ENCODE results near the gene CEP63.
A peak's percentile ranks its signal among the peaks of the same experiment; 100 is the strongest.

Gene CEP63

DNA sequence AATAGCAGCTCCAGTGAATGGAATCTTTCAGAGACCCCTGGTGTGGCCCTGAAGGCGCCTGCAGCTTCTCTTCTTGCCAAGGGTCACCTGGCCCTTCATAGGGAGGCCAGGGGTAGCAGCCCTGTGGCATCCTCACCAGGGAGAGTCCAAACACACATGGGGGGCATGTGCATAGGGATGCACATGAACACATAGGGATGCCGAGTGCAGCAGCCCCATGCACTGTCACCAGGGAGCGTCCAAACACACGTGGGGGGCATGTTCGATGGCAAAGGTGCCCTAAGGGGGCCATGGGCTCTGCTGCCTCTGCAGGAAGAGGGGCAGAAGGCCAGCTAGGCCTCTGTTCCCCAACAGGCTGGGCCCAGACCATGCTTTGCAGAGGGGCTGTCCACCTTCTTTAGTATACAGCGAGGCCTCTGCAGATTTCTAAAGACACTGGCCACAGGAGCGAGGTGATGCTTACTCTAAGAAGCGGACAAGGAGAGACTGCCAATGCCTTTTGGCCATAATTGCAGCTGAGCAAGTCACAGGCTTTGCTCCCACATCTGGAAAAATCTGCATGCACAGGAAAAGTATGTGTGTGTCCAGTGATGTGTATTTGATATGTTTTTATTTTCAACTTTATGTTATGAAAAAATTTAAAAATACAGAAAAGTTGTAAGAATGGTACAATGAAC lies 21.0 kb upstream of the CEP63 start:
- no peak overlapping the region for H3K4me3 ChIP-seq (ENCODE audit: severe bottlenecking)
- H3K27ac ChIP-seq (ENCODE audit: poor library complexity, severe bottlenecking), result no peak overlapping the region

DNA sequence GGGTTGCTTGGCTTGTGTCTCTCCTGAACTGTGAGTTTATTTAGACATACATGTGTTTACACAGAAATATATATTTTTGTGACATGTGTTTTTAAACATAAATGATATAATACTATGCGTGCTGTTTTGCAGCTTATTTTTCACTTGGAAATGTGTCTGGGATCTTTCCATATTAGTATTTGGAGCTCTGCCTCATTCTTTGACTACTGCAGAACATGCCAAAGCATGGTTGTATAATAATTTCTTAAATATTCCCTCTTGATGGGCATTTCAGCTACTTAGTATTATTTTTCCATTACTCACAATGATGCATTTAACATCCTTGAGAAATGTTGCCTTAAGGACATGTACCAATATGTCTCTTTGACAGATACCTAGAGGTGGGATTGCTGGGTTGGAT lies 19.5 kb upstream of the CEP63 start:
- no peak for ATAC-seq (ENCODE audit: low read depth)
- H3K9me3 ChIP-seq (ENCODE audit: severe bottlenecking), result no peaks in the 10 kb centered on the region
- no peak overlapping the region for H3K4me3 ChIP-seq (ENCODE audit: severe bottlenecking)
- H3K4me1 ChIP-seq (ENCODE audit: insufficient read depth, poor library complexity, severe bottlenecking), result peaks cover 6% of the 10 kb centered on the region
- no peak for DNase-seq (ENCODE audit: low spot score)
- TF ChIP-seq, protein P1, sequence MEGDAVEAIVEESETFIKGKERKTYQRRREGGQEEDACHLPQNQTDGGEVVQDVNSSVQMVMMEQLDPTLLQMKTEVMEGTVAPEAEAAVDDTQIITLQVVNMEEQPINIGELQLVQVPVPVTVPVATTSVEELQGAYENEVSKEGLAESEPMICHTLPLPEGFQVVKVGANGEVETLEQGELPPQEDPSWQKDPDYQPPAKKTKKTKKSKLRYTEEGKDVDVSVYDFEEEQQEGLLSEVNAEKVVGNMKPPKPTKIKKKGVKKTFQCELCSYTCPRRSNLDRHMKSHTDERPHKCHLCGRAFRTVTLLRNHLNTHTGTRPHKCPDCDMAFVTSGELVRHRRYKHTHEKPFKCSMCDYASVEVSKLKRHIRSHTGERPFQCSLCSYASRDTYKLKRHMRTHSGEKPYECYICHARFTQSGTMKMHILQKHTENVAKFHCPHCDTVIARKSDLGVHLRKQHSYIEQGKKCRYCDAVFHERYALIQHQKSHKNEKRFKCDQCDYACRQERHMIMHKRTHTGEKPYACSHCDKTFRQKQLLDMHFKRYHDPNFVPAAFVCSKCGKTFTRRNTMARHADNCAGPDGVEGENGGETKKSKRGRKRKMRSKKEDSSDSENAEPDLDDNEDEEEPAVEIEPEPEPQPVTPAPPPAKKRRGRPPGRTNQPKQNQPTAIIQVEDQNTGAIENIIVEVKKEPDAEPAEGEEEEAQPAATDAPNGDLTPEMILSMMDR (IDR thresholded peaks at IDR 0.05; ENCODE audit: poor library complexity, severe bottlenecking), result no peak
- H3K27me3 ChIP-seq (ENCODE audit: insufficient read depth, poor library complexity, severe bottlenecking), result no peaks in the 10 kb centered on the region
- no peaks in the 10 kb centered on the region for H3K36me3 ChIP-seq (ENCODE audit: low read depth)
- H3K27ac ChIP-seq (ENCODE audit: poor library complexity, severe bottlenecking), result no peak overlapping the region

More for the DNA sequence above, 21.0 kb upstream of the CEP63 start:
- H3K9me3 ChIP-seq (ENCODE audit: severe bottlenecking), result no peaks in the 10 kb centered on the region
- no peaks in the 10 kb centered on the region for H3K36me3 ChIP-seq (ENCODE audit: low read depth)
- no peaks in the 10 kb centered on the region for H3K27me3 ChIP-seq (ENCODE audit: insufficient read depth, poor library complexity, severe bottlenecking)
- TF ChIP-seq, protein P1 (IDR thresholded peaks at IDR 0.05; ENCODE audit: poor library complexity, severe bottlenecking), result no peak
- DNase-seq (ENCODE audit: low spot score) (no peak), ATAC-seq (ENCODE audit: low read depth) (no peak)
- H3K4me1 ChIP-seq (ENCODE audit: insufficient read depth, poor library complexity, severe bottlenecking), result peaks cover 10% of the 10 kb centered on the region

DNA sequence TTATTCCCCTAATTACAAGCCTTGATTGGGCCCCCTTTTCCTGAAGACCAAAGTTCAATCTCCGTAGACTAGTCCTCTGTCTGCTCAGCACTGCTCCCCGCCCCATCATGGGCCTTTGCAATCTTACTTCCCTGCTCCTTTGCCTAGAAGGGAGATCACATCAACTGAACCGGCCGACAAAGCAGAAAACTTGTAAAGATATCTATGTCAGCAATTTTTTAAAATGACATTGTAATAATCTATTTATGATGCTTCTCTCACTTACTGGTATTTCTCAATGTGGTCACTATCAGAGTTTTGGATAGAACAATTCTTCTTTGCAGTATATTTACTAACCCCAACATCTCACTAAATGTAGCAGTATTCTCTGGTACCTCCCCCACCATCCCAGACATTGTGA lies 17.3 kb upstream of the CEP63 start:
- Histone ChIP-seq H3K4me3 (ENCODE audit: severe bottlenecking) (no peak overlapping the region), H3K36me3 (ENCODE audit: low read depth) (no peaks in the 10 kb centered on the region), H3K27ac (ENCODE audit: poor library complexity, severe bottlenecking) (no peak overlapping the region), H3K4me1 (ENCODE audit: insufficient read depth, poor library complexity, severe bottlenecking) (peaks cover 12% of the 10 kb centered on the region), H3K27me3 (ENCODE audit: insufficient read depth, poor library complexity, severe bottlenecking) (no peaks in the 10 kb centered on the region), H3K9me3 (ENCODE audit: severe bottlenecking) (no peaks in the 10 kb centered on the region)
- TF ChIP-seq, protein P1 (IDR thresholded peaks at IDR 0.05; ENCODE audit: poor library complexity, severe bottlenecking), result no peak
- ATAC-seq (ENCODE audit: low read depth) (no peak), DNase-seq (ENCODE audit: low spot score) (no peak)

DNA sequence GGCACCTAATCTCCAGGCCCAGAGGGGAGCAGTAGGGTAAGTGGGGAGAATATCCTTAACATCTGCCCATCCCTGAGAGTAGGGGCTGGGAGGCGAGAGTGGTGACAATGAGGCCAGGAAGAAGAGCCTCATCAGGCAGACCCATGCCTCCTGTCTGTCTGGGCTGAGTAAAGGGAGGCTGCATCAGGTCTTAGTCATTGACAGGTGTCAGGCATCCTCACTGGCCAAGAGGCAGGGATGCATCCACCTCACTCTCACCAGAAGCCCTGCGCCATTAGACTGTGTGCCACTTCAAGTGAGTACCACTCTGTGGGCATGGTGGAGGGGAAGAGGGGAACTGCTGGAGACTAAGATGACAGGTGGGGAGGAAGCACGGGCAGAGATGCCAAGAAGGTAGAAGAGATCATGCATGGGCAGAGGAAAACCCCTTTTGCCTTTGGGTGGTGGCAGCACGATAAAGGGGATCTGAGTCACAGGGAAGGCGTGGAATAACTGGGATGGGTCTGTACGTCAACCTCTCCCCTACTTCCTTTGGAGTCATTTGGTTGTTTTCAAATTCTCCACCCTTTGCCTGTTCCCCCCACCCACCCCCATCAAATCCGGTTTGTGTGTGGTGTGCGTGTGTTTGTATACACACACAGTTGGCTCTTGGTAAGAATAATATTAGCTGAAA lies 14.2 kb upstream of the CEP63 start:
- Histone ChIP-seq H3K27ac (ENCODE audit: poor library complexity, severe bottlenecking) (peak overlapping the region; percentile 66), H3K9me3 (ENCODE audit: severe bottlenecking) (no peaks in the 10 kb centered on the region), H3K36me3 (ENCODE audit: low read depth) (peaks cover under 1% of the 10 kb centered on the region), H3K27me3 (ENCODE audit: insufficient read depth, poor library complexity, severe bottlenecking) (no peaks in the 10 kb centered on the region), H3K4me3 (ENCODE audit: severe bottlenecking) (no peak overlapping the region), H3K4me1 (ENCODE audit: insufficient read depth, poor library complexity, severe bottlenecking) (peaks cover 33% of the 10 kb centered on the region)
- TF ChIP-seq, protein P1 (IDR thresholded peaks at IDR 0.05; ENCODE audit: poor library complexity, severe bottlenecking), result no peak
- ATAC-seq (ENCODE audit: low read depth), result peak; percentile 63
- no peak for DNase-seq (ENCODE audit: low spot score)

DNA sequence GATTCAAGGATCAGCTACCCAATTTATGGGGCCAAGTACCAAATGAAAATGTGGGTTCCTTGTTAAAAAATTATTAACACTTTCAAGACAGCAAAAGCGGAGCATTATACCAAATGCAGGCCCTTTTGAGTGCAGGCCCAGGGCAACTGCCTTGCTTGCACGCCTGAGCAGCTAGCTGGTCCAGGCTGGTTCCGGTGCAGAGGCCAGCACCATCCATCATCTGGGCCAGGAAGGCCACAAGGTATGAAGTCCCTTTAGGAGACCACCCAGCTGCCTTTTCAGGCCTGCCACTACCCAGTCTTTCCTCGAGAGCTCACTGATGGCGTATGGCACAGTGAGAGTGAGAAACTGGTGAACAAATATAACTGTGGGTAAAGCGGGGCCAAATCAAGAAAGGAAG lies 13.0 kb upstream of the CEP63 start:
- TF ChIP-seq, protein P1 (IDR thresholded peaks at IDR 0.05; ENCODE audit: poor library complexity, severe bottlenecking), result no peak
- no peaks in the 10 kb centered on the region for H3K27me3 ChIP-seq (ENCODE audit: insufficient read depth, poor library complexity, severe bottlenecking)
- H3K9me3 ChIP-seq (ENCODE audit: severe bottlenecking), result no peaks in the 10 kb centered on the region
- ATAC-seq (ENCODE audit: low read depth) (no peak), DNase-seq (ENCODE audit: low spot score) (no peak)
- H3K4me1 ChIP-seq (ENCODE audit: insufficient read depth, poor library complexity, severe bottlenecking), result peaks cover 44% of the 10 kb centered on the region
- peak overlapping the region; percentile 66 for H3K27ac ChIP-seq (ENCODE audit: poor library complexity, severe bottlenecking)
- peaks cover 13% of the 10 kb centered on the region for H3K36me3 ChIP-seq (ENCODE audit: low read depth)
- no peak overlapping the region for H3K4me3 ChIP-seq (ENCODE audit: severe bottlenecking)

All from RWPE2 (cell line).